Ishikawa (cell line): ENCODE data around the gene TNS3.

ENCODE experiments used
- CEBPB ChIP-seq: IDR thresholded peaks from 2 replicates; pipeline ENCODE4 v1.6.1; 2012
- EP300 ChIP-seq: IDR thresholded peaks from 2 replicates; pipeline ENCODE4 v1.6.1; 2012; ENCODE audit warnings: borderline replicate concordance
- NFIC ChIP-seq: IDR thresholded peaks from 2 replicates; pipeline ENCODE4 v1.6.1; 2012
- RAD21 ChIP-seq: IDR thresholded peaks from 2 replicates; pipeline ENCODE4 v1.6.1; 2012; ENCODE audit warnings: low read depth
- TAF1 ChIP-seq: IDR thresholded peaks from 2 replicates; pipeline ENCODE4 v1.6.1; 2012; ENCODE audit warnings: low read depth, mild to moderate bottlenecking
- TEAD4 ChIP-seq: IDR thresholded peaks from 2 replicates; pipeline ENCODE4 v1.6.1; 2012
- USF1 ChIP-seq: IDR thresholded peaks from 2 replicates; pipeline ENCODE4 v1.6.1; 2012
- YY1 ChIP-seq: IDR thresholded peaks from 2 replicates; pipeline ENCODE4 v1.6.1; 2012; ENCODE audit warnings: low read depth

GRCh38 chr7:47413526-47414341 is 168.2 kb downstream of the TNS3 start:
- TF ChIP-seq NFIC (no peak), RAD21 (no peak), USF1 (no peak), TAF1 (no peak), YY1 (no peak), CEBPB (no peak), TEAD4 (no peak), EP300 (no peak)
